Esophagus muscularis mucosa (tissue), 4 donors: Measurements from ENCODE around the gene ZNF629. TPM values are rescaled to one million over a fixed set of nuclear protein-coding genes. Genes with fewer than 3 reads are reported as not detected.
A peak's percentile ranks its signal among the peaks of the same experiment; 100 is the strongest.

Experiments used
- DNase-seq: peaks from one replicate; pipeline ENCODE4 v3.0.0-alpha.2; 2017; ENCODE audit errors: extremely low spot score
- H3K27ac ChIP-seq, 4 donors: fragments of 200-600 bp; sonication (generic); replicated peaks in 1 of 4; 1 replicate in 3 of 4; 2 replicates in 1 of 4; pipeline ENCODE4 v1.5.1; 2016 to 2019; ENCODE audit warnings: mild to moderate bottlenecking in 1 of 4
- H3K27me3 ChIP-seq, 4 donors: fragments of 200-600 bp; sonication (generic); one replicate each; pipeline versions ENCODE4 v1.5.1 to v1.6.0; 2016 to 2019
- H3K36me3 ChIP-seq, 4 donors: fragments of 200-600 bp; sonication (generic); one replicate each; pipeline ENCODE4 v1.5.1; 2016 to 2019
- H3K4me1 ChIP-seq, 4 donors: fragments of 200-600 bp; sonication (generic); one replicate each; pipeline ENCODE4 v1.5.1; 2016 to 2019
- H3K4me3 ChIP-seq, 4 donors: fragments of 200-600 bp; sonication (generic); 1 replicate in 2 of 4; 2 replicates in 2 of 4; pipeline ENCODE4 v1.5.1; 2016 to 2019; ENCODE audit warnings: mild to moderate bottlenecking in 4 of 4, moderate library complexity in 1 of 4
- H3K9me3 ChIP-seq, 4 donors: fragments of 200-600 bp; sonication (generic); 1 replicate in 3 of 4; 2 replicates in 1 of 4; pipeline ENCODE4 v1.5.1; 2016 to 2019
- CTCF ChIP-seq, 3 experiments: fragments of 200-600 bp in 2 of 3; fragments of 450-650 bp in 1 of 3; sonication (generic) in 2 of 3; IDR thresholded peaks; one replicate each; pipeline ENCODE4 v1.5.1; 2017 to 2019; ENCODE audit warnings: antibody characterized with exemption in 3 of 3, mild to moderate bottlenecking in 2 of 3, moderate library complexity in 1 of 3
- EP300 ChIP-seq: sonication (generic); formaldehyde crosslinking; IDR thresholded peaks from one replicate; pipeline ENCODE4 v1.6.1; 2017; ENCODE audit warnings: antibody characterized with exemption
- POLR2A ChIP-seq: fragments of 450-650 bp; IDR thresholded peaks from one replicate; pipeline ENCODE4 v1.6.1; 2017; ENCODE audit warnings: antibody characterized with exemption, moderate library complexity, mild to moderate bottlenecking, low read depth
- POLR2AphosphoS5 ChIP-seq, 2 donors: sonication (generic); formaldehyde crosslinking; IDR thresholded peaks; one replicate each; pipeline ENCODE4 v1.6.1; 2017; ENCODE audit warnings: antibody characterized with exemption in 2 of 2
- WGBS: methylation state at CpG from one replicate; pipeline ENCODE4 v1.1.5; 2018; 5-methylcytosine and 5-hydroxymethylcytosine counted together
- intact Hi-C: fragments of 100-400 bp; cut with DNase I; formaldehyde crosslinking; loops from one replicate; pipeline ENCODE4 v1.15.1; 2023
- total RNA-seq, 4 donors: library from RNA; depleted of rRNA; stranded (reverse); fragments of >200 nt; gene quantifications; one replicate each; pipeline versions ENCODE4 v1.1.0 to v1.2.1, GENCODE V29; 2016

ZNF629 gene
- total RNA-seq, 4 donors from 2014 or later: 10.4 to 17.1 (median 15.4) TPM

- Histone ChIP-seq H3K27me3 (no peaks in the 10 kb centered on the region), H3K4me1 (peaks cover 10 to 24% (median 21%) of the 10 kb centered on the region in 4 donors), H3K9me3 (no peaks in the 10 kb centered on the region), H3K27ac (no peak overlapping the region), H3K36me3 (no peaks in the 10 kb centered on the region), H3K4me3 (no peak overlapping the region)
- TF ChIP-seq CTCF (IDR thresholded peaks at IDR 0.05): no peak
- TF ChIP-seq EP300: no peak
- DNase-seq: no peak
- WGBS: 89% methylated on average over 5 of the region's 5 CpGs
- intact Hi-C loops: no loop called here
Observed at GRCh38 chr16:30808146-30808545, 21.1 kb upstream of the ZNF629 start.

GRCh38 chr16:30805370-30806169, 18.6 kb upstream of the ZNF629 start:
- Histone ChIP-seq H3K4me1 (peaks cover 10 to 24% (median 21%) of the 10 kb centered on the region in 4 donors), H3K4me3 (peak overlapping the region; percentile 77 to 87 (median 82)), H3K27me3 (no peaks in the 10 kb centered on the region), H3K27ac (peak overlapping the region; percentile 87 to 95 (median 91)), H3K36me3 (no peaks in the 10 kb centered on the region), H3K9me3 (no peaks in the 10 kb centered on the region)
- TF ChIP-seq CTCF (IDR thresholded peaks at IDR 0.05) (peak in 1 of 3 experiments; percentile 12), POLR2AphosphoS5 (IDR thresholded peaks at IDR 0.05) (peak; percentile 92 to 98), POLR2A (peak; percentile 88), EP300 (no peak)
- DNase-seq: peak; percentile 95
- intact Hi-C loops: loop anchor here (2.0 kb wide), 1 partner anchor 19 kb away; the partner anchor contains the start of gene ZNF629
- WGBS: 0% methylated on average over 2 of the region's 62 CpGs

GRCh38 chr16:30805056-30805369, 18.0 kb upstream of the ZNF629 start:
- DNase-seq: no peak
- 33% methylated on average over 8 of the region's 8 CpGs for WGBS
- Histone ChIP-seq H3K36me3 (no peaks in the 10 kb centered on the region), H3K4me3 (peak overlapping the region; percentile 77 to 87 (median 82)), H3K27me3 (no peaks in the 10 kb centered on the region), H3K9me3 (no peaks in the 10 kb centered on the region), H3K4me1 (peaks cover 10 to 24% (median 21%) of the 10 kb centered on the region in 4 donors), H3K27ac (peak overlapping the region; percentile 87 to 95 (median 91))
- intact Hi-C loops: loop anchor here (2.0 kb wide), 1 partner anchor 18 kb away; the partner anchor contains the start of gene ZNF629
- TF ChIP-seq CTCF (IDR thresholded peaks at IDR 0.05) (no peak), POLR2AphosphoS5 (IDR thresholded peaks at IDR 0.05) (no peak), POLR2A (no peak), EP300 (no peak)

- Histone ChIP-seq H3K4me1 (peaks cover 10 to 24% (median 21%) of the 10 kb centered on the region in 4 donors), H3K4me3 (no peak overlapping the region), H3K27me3 (no peaks in the 10 kb centered on the region), H3K9me3 (no peaks in the 10 kb centered on the region), H3K36me3 (no peaks in the 10 kb centered on the region), H3K27ac (no peak overlapping the region)
- WGBS: 64% methylated on average over 3 of the region's 3 CpGs
- intact Hi-C loops: no loop called here
- TF ChIP-seq CTCF (IDR thresholded peaks at IDR 0.05) (no peak), POLR2A (no peak), POLR2AphosphoS5 (IDR thresholded peaks at IDR 0.05) (no peak), EP300 (no peak)
- no peak for DNase-seq
Observed at GRCh38 chr16:30802936-30803335, 15.9 kb upstream of the ZNF629 start.
